HG02943 (cell line): ENCODE data around the gene KLRC3.
"Not testable (repeated sequence)": the region's sequence is repeated elsewhere in the genome, so short reads cannot be mapped to it uniquely, and the experiment has no call there.

Source experiments
- ATAC-seq: cut with Tn5 transposase; IDR thresholded peaks from one replicate; pipeline ENCODE4 v1.9.1; 2021; ENCODE audit warnings: mild to moderate bottlenecking, low read depth, moderate library complexity; ENCODE audit not compliant: unreplicated experiment

The KLRC3 gene

DNA sequence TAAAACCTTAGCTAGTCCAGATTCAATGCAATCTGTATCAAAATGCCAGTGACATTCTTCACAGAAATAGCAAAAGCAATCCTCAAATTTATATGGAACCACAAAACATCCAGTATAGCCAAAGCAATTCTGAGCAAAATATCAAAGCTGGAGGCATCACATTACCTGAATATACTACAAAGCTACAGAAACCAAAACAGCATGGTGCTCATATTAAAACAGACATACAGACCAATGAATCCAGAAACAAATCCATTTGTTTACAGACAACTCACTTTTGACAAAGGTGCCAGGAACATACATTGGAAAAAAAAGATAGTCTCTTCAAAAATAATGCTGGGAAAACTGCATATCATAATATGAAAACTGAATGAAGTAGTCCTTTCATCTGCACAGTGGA is 15.6 kb downstream of the KLRC3 start:
- ATAC-seq = no peak

DNA sequence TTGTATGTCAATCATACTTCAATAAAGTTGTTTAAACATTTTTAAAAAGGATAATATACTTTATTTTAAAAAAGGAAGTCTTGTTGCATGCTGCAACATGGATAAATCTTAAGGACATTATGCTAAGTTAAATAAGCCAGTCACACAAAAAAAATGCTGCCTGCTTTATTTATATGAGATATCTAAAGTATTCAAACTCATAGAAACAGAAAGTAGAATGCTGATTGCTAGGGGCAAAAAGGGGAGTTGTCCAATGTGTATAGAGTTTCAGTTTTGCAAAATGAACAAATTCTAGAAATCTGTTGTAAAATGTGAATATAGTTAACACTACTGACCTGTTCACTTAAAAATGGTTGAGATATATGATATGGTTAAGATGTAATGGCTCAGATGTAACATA is 19.6 kb downstream of the KLRC3 start:
- no peak for ATAC-seq

DNA sequence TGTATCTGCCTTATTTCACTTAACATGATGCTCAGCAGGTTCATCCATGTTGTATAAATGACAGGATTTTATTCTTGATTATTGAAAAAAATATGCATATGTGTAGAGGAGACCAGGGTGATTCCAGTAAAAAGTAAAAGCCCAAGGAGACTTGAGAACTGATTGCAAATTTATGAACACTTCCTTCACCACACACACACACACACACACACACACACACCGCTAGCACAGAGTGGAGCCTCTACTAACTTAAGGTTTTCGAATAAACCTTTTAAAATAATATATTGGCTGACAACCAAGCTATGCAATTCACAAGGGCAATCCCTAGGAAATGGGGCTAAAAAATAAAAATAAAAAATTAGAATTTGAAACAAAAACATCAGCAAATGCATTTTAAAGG is 22.2 kb downstream of the KLRC3 start:
- ATAC-seq = no peak

DNA sequence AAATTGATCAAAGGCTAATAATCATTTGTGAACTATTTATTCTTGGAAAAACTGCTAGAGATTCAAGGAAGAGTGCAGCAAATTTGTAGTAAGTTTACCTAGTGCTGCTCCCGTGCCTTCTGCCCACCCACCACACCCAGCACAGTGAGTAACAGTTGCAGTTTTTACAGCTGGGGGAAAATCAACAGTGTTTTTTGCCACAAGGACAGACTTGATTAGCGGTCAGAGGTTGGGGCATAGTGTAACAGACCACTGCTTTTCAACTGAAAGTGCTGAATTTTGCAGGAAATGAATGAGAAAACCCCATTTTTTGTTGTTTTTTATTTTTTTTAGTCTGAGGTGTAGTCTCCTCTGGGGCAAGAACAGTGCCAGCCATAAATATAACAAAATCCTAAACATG is 23.1 kb downstream of the KLRC3 start:
- ATAC-seq = no peak

DNA sequence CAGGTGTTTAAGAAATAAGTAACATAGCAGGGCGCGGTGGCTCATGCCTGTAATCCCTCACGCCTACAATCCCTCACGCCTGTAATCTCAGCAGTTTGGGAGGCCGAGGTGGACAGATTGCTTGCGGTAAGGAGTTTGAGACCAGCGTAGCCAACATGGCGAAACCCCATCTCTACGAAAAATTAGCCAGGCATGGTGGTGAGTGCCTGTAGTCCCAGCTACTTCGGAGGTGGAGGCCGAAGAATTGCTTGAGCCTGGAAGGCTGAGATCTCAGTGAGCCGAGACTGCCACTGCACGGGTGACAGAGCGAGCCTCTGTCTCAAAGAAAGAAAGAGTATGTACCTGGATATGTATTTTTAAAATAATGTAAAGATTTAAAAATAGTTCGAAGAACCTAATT is 24.2 kb downstream of the KLRC3 start:
- ATAC-seq = not testable (repeated sequence)

DNA sequence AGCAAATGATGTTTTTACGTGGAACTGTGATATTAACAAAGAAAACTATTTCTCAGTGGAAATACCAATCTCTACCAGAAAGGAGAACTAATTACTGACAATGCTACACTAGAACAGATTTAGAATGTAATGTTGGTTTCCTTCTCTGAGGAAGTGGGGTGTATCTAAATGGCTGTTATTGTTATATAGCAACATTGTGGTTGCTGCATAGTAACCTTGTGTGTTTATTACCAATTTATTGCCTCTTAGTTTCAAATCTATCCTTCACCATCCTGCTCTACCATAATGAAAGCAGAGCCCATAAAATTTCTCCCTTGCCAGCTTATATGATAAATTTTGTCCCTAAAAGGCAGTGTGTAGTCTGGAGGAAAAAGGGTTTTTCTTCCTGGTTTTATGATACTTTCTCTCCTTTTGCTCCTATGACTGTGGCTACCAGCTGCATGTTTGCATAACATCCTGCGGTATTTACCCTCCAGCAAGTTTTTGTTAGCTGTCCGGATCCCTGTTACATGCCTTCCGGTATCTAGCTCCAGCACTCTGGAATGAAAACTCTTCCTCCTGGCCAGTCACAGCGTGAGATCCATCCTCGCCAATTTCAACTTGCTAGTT is 24.9 kb downstream of the KLRC3 start:
- peak; percentile 71 for ATAC-seq

DNA sequence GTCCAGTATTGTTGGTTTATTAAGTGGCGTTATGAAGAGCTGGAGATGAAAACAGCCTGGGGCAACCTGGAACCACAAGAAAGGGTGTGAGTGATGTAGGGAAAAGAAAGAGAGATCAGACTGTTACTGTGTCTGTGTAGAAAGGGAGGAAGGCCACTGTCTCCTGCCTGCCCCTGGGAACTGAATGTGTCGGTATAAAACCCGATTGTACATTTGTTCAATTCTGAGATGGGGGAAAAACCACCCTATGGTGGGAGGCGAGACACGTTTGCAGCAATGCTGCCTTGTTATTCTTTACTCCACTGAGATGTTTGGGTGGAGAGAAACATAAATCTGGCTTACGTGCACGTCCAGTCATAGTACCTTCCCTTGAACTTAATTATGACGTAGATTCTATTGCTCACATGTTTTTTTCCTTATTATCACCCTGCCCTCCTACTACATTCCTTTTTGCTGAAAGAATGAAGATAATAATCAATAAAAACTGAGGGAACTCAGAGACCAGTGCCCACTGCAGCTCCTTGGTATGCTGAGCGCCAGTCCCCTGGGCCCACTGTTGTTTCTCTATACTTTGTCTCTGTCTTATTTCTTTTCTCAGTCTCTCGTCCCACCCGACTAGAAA is 25.8 kb downstream of the KLRC3 start:
- not testable (repeated sequence) for ATAC-seq

DNA sequence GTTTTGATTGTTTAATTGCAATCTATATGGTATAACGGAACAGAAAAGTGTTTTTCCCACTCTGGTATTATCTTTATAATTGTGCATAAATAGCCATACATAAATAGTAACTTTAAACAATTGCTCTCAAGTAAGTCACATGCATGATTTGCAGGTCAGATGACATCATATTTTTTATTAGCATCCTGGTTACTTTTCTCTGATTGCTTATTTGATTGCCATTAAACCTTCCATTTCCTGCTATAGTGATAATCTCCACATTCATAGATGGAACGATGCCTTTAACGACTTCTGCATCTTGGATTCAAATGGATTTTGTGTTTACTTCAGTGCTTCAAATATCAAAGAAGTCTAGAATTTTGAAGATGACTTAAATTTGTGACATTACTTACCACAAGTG is 27.1 kb downstream of the KLRC3 start:
- ATAC-seq = no peak

DNA sequence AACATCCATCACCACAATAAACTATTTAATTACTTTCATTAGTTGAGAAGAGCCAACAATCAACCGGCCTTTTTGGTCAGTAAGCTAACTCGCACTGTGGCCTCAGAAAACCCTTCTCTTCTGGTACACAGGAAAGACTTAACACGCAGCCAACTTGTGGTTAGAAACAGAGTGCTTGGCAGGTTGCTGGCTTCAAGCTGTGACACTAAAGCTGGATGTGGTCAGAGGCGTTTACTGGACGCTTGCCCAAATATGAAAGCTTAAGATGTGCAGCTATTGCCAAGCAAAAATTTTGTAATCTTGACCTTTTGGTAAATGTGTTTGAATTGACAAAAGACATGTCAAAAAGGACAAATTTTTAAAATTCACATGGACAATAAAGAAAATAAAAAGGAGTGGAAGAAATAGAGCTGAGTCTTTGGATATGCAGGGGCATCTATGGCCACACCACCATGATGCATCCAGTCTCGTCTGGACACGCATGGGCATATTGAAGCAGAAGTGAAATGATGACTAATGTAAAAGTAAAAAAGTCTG is 27.9 kb downstream of the KLRC3 start:
- ATAC-seq = no peak

DNA sequence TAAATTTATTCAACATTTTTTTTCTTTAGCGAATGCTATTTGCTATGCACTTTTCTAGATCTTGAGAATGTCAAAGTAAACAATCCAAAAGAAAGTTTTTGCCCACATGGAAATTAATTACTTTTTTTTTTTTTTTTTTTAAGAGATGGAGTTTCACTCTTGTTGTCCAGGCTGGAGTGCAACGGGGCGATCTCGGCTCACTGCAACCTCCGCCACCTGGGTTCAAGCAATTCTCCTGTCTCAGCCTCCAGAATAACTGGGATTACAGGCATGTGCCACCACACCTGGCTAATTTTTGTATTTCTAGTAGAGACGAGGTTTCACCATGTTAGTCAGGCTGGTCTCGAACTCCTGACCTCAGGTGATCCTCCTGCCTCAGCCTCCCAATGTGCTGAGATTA is 29.4 kb downstream of the KLRC3 start:
- not testable (repeated sequence) for ATAC-seq

DNA sequence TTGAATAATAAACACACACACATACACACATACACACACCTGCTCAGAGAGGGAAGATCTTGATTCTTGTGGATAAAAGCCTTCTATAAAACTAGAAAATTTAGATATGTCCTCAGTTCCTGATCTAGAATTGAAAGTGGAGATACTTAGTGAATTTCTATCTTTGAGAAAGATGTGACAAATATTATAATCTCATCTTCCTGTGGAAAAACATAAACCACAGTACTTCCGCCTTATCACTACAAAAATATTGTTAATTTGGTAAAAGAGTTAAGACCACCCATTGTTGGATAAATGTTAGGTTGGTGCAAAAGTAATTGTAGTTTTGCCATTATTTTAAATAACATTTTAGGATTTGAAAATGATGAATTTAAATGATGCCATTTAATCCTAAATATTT is 30.5 kb downstream of the KLRC3 start, which contains the start of gene KLRK1:
Gene KLRK1 (minus strand): TSS at position 138 of the 400 bp plus-strand sequence. CDS start 1,231 bp downstream, outside the sequence.
- ATAC-seq = no peak

DNA sequence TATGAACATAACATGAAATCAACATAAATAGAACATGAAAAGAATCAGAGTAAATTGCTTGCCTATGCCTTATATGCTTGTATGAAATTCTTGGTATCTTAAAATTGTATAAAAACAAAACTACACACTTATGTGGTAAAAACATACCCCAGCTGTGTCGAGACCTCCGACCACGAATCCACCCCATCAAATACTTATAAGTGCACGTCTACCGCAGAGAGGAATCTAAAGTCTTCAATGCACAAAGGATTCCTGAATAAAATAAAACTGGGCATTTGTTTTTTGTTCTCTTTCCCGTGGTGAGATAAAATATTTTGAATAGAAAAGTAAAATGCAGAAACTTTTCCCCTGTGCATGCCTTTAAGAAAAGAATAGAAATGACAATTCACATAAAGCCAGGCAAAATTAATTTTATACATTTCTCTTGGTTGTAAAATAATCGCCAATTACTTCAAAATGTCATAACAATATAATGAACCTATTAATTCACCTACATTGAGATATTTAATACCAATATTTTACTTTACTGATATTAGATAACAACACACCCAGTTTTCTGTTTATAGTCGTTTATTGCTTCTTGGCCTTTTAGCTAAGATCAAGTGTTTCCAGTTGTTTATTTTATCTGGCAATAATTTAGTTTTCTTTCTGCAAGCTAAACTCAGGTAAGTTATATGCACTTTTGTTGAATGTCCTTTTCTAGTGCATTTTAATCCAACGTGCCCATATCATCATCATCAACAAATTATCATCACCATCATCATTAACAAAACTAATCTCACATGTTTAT is 31.6 kb downstream of the KLRC3 start:
- ATAC-seq = no peak

DNA sequence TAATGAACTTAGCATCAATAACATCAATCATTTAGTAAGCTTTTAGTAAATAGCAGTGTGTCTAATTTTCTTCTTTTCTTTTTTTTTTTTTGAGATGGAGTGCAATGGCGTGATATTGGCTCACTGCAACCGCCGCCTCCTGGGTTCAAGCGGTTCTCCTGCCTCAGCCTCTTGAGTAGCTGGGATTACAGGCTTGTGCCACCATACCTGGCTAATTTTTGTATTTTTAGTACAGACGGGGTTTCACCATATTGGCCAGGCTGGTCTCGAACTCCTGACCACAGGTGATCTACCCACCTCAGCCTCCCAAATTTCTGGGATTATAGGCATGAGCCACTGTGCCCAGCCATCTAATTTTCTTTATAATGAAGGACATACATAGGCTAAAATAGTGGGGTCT is 32.9 kb downstream of the KLRC3 start:
- ATAC-seq = not testable (repeated sequence)

DNA sequence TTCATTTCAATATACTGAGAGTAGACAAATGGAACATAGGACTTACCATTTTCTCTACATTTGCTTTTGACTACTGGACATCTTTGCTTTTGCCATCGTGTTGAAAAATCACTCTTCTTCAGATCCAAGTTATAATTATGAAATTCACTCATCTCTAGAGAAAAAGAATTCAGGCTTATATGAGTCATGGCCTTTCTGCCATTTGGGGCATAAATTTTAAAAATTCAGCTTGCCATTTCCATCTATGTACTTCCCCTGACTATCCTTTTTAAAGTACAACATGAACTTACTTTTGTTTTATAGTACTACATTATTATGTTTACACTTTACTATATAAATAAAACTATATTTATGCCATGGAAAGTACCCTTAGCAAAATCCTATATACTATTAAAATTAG is 33.5 kb downstream of the KLRC3 start:
- no peak for ATAC-seq

DNA sequence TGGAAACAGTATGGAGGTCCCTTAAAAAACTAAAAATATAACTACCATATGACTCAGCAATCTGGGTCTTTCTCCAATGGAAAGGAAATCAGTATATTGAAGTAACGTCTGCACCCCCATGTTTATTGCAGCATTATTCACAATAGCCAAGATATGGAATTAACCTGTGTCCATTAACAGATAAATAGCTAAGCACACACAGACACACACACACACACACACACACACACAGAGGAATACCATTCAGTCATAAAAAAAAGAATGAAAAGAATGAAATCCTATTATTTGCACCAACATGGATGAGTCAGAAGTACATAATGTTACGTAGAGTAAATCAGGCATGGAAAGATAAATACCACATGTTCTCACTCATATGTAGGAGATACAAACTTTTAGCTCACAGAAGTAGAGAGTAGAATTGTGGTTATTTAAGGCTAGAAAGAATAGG is 35.2 kb downstream of the KLRC3 start:
- no peak for ATAC-seq

DNA sequence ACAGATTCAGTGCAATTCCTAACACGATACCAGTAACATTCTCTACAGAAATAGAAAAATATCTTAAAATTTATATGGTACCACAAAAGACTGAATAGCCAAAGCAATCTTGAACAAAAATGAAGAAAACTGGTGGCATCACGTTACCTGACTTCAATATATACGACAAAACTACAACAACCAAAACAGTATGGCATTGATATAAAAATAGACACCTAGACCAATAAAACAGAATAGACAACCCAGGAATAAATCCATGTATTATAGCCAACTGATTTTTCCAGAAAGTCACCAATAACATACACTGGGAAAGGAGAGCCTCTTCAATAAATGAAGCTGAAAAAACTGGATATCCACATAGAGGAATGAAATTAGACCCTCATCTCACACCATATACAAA is 36.2 kb downstream of the KLRC3 start:
- no peak for ATAC-seq

DNA sequence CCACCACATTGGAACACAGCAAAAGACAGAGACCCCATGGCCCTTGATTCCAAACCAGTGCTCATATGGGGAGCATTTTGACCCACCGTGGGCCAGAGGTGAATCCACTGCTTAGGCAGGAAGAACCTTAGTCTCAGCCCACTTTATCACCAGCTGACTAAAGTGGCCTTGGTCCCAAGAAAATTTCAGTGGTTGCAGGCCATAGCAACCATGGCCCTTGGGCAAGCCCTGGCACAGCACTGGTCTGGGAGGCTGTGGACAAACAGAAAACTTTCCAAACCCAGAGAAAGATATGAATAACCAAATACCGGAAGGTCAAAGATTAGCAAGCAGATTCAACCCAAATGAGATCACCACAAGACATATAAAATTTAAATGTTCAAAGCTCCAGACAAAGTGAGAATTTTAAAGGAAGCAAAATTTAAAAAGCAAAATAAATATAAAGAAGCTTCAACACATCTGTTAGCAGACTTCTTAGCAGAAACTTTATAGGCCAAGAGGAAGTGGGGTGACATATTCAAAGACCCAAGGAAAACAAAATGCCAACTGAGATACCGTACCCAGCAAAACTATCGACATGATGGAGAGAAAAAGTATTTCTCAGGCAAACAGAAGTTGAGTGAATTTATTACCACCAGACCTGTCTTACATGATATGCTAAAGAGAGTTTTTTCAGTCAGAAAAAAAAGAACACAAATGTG is 38.3 kb downstream of the KLRC3 start:
- ATAC-seq = no peak

DNA sequence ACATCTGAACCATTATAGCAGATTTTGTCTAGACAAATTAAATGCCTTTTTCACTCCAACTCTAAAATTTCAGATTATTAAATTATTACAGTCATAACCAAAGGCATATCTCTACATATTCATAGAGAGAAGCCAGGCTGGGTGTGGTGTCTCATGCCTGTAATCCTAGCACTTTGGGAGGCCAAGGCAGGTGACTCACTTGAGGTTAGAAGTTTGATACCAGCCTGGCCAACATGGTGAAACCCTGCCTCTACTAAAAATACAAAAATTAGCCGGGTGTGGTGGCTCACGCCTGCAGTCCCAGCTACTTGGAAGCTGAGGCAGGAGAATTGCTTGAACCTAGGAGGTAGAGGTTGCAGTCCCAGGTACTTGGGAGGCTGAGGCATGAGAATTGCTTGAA is 41.7 kb downstream of the KLRC3 start:
- ATAC-seq = not testable (repeated sequence)

DNA sequence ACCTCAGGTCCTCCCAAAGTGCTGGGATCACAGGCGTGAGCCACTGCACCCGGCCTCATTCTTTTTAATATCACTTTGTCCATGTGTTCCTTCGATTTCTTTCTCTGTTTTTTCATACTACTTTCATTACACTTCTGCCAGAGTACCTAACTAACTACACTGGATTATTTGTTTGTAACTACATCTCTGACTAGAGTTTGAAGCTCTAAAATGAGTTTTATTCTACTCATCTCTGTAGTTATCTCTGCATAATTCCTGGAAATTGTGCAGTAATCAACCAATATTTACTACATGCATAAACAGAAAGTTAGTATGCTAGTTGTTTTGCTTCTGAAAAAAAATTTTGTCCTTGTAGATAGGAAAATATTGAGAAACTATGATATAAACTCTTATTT is 45.8 kb downstream of the KLRC3 start:
- no peak for ATAC-seq

DNA sequence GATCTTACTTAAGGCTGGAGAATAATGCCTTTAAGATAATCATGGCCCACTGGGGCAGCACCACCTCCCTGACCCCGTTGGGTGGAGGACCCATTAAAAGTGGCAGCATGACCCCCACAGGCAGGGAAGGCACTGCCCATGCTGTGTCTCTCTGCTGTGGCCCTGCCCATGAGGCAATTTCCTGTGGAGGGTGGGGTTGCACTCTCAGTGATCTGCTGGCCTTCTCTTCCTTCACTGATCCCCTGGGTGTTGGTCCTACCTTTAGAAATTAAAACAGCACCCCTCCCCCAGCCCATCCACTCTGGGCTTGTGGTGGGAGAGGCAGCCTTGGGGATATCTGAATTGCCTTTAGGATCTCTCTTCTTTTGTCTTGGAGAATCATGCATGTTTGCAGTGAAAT is 47.8 kb downstream of the KLRC3 start:
- ATAC-seq = no peak
